ENCODE measurements around the gene KSR1. TPM values are rescaled to one million over a fixed set of nuclear protein-coding genes. Genes with fewer than 3 reads are reported as not detected.

KSR1 gene
- total and polyA plus RNA-seq, 2 of the 4 experiments (the other 2 are of a cell fraction) = 12.5 to 21.9 TPM

DNA sequence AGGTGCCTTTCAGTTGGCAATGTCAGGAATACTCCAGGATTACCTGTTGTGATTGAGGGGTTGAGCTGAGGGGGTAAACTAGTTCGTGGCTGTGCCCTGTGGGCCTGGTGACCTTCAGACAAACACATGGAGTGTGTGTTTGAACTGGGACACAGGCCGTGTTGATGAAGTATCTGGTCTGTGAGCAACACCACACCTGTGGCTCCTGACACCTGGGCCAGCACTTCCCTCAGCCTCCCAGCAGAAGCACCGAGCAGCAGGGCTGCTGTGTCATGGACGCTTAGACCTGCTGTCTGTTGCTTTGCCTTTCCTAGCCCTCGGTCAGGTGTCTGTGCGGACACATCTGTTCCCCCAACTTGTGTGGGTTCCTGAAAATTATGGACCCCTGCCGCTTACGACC lies 82.9 kb downstream of the KSR1 start:
- ChIA-PET POLR2A (ENCODE audit: unreplicated experiment) (no interaction called here), CTCF (no interaction called here)
- no peak overlapping the region for H3K4me2 ChIP-seq (ENCODE audit: low read depth, low read length)
- H2BK5ac ChIP-seq (ENCODE audit: low read depth, low read length, poor library complexity, severe bottlenecking) = peak overlapping the region; percentile 85
- peak overlapping the region; percentile 70 for H3K27ac ChIP-seq (ENCODE audit: insufficient read depth, low read length)
- intact Hi-C loops (cut with micrococcal nuclease) = no loop called here
- H3K36me3 ChIP-seq (ENCODE audit: control insufficient read depth, insufficient read depth, low read length) = peaks cover 6% of the 10 kb centered on the region; the same call in 1 of the 2 replicates
- 92% methylated on average over 4 of the region's 8 CpGs; no CpG with 5 or more reads in 1 of the 2 experiments for WGBS, 2 experiments (ENCODE audit: extremely low coverage in 2 of 2, insufficient read length in 1 of 2)
- no peak overlapping the region for H3K4me3 ChIP-seq (ENCODE audit: insufficient read depth, low read depth, low read length)
- peak overlapping the region; percentile 79 for H3K4ac ChIP-seq (ENCODE audit: low read depth, low read length)
- peak overlapping the region; percentile 35 for H2AK9ac ChIP-seq (replicated peaks; ENCODE audit: low read depth, low read length, poor library complexity)
- H2AFZ ChIP-seq (replicated peaks; ENCODE audit: low read length, poor library complexity) = no peak overlapping the region
- H2BK15ac ChIP-seq (ENCODE audit: low read depth, low read length) = peak overlapping the region; percentile 69; the same call in 2 of the 3 replicates
- peak overlapping the region; percentile 44 for H3K23ac ChIP-seq (ENCODE audit: low read depth, low read length)
- peaks cover 35% of the 10 kb centered on the region for H4K20me1 ChIP-seq (ENCODE audit: insufficient read depth, low read length)
- H2BK20ac ChIP-seq (ENCODE audit: low read depth, low read length) = peak overlapping the region; percentile 68
- no TSS peak for BruUV-seq (replicated peaks)
- H3K14ac ChIP-seq (replicated peaks; ENCODE audit: low read depth, low read length) = peak overlapping the region; percentile 43
- H3K27me3 ChIP-seq (ENCODE audit: control insufficient read depth, insufficient read depth, low read length) = no peaks in the 10 kb centered on the region
- H3K9me3 ChIP-seq (ENCODE audit: control insufficient read depth, insufficient read depth, low read length) = no peaks in the 10 kb centered on the region
- H4K8ac ChIP-seq (ENCODE audit: low read depth in 2 of 2, low read length in 2 of 2) = peak overlapping the region; percentile 44 to 47
- H3K9me1 ChIP-seq (ENCODE audit: insufficient read depth, low read length) = peaks cover 64% of the 10 kb centered on the region
- TF ChIP-seq SMC3 (IDR thresholded peaks at IDR 0.05; ENCODE audit: low read depth, low read length) (no peak), CEBPB (IDR thresholded peaks at IDR 0.05; ENCODE audit: low read depth, low read length) (no peak)
- H2BK120ac ChIP-seq (ENCODE audit: low read depth, low read length) = peak overlapping the region; percentile 79
- peak overlapping the region; percentile 42 for H4K5ac ChIP-seq (ENCODE audit: low read depth, low read length)
- H3K56ac ChIP-seq (ENCODE audit: extremely low read depth, insufficient read depth, low read length) = 0 out of 2 replicates have a peak overlapping the region, but pooled peaks have one; percentile 40
- DNase-seq (no peak), ATAC-seq (ENCODE audit: low read depth) (no peak)
- H3K4me1 ChIP-seq (ENCODE audit: control insufficient read depth, insufficient read depth, low read length) = peaks cover 59% of the 10 kb centered on the region
- H2AK5ac ChIP-seq (ENCODE audit: low read depth, low read length) = peak overlapping the region; percentile 98
- H4K91ac ChIP-seq (ENCODE audit: insufficient read depth, low read depth, low read length) = peak overlapping the region; percentile 87
- H3K79me1 ChIP-seq (ENCODE audit: low read depth in 1 of 2, low read length in 2 of 2) = peaks cover 52 to 89% of the 10 kb centered on the region in 2 experiments
- peak overlapping the region; percentile 73 for H3K18ac ChIP-seq (ENCODE audit: low read depth, low read length)
- no peak overlapping the region; the same call in 1 of the 2 replicates for H3K9ac ChIP-seq (ENCODE audit: low read depth, low read length)
- dilution Hi-C loops (cut with HindIII; ENCODE audit: low sequenced_read_pairs, unreplicated experiment) = no loop called here
- in situ Hi-C loops (cut with MboI; ENCODE audit: low sequenced_read_pairs) = loop anchor here (25.0 kb wide), 1 partner anchor 798 kb away; the partner anchor contains the start of genes IFT20 and TNFAIP1
